Testis (tissue), 3 donors: ENCODE measurements around the gene DDX24. TPM values are rescaled to one million over a fixed set of nuclear protein-coding genes. Genes with fewer than 3 reads are reported as not detected.

ENCODE experiments used
- DNase-seq: peaks from one replicate; pipeline ENCODE4 v3.0.0-alpha.2; 2019
- H3K27ac ChIP-seq, 2 donors: fragments of 200-600 bp; sonication (generic); one replicate each; pipeline ENCODE4 v1.5.1; 2019
- H3K27me3 ChIP-seq: fragments of 200-600 bp; sonication (generic); one replicate; pipeline ENCODE4 v1.5.1; 2019
- H3K36me3 ChIP-seq: fragments of 200-600 bp; sonication (generic); one replicate; pipeline ENCODE4 v1.5.1; 2017; ENCODE audit warnings: low read depth; ENCODE audit errors: missing control alignments
- H3K4me1 ChIP-seq: fragments of 200-600 bp; sonication (generic); one replicate; pipeline ENCODE4 v1.5.1; 2019
- H3K4me3 ChIP-seq, 2 donors: fragments of 200-600 bp; sonication (generic); one replicate each; pipeline ENCODE4 v1.5.1; 2017 to 2019
- H3K9me3 ChIP-seq: fragments of 200-600 bp; sonication (generic); one replicate; pipeline ENCODE4 v1.5.1; 2017
- POLR2A ChIP-seq: fragments of 450-650 bp; IDR thresholded peaks from one replicate; pipeline ENCODE4 v1.6.1; 2017; ENCODE audit warnings: antibody characterized with exemption, mild to moderate bottlenecking, moderate library complexity
- WGBS, 2 donors: methylation state at CpG; one replicate each; pipeline ENCODE4 v1.1.5; 2018; 5-methylcytosine and 5-hydroxymethylcytosine counted together
- intact Hi-C: fragments of 100-400 bp; cut with DNase I; formaldehyde crosslinking; loops from one replicate; pipeline ENCODE4 v1.15.1; 2023; ENCODE audit warnings: low total_unique reads
- polyA plus RNA-seq: library from polyadenylated mRNA; stranded (reverse); fragments of 350-450 nt; fragmentation: Illumina TruSeq; extraction: RNeasy Lipid Tissue Mini Kit (QIAGEN cat#74804); gene quantifications from one replicate; pipeline ENCODE4 v1.2.3, GENCODE V29; 2014; ENCODE audit warnings: low read depth, low replicate concordance; ENCODE audit not compliant: insufficient read depth
- total RNA-seq, 2 donors: library from RNA; depleted of rRNA; stranded (reverse); fragments of >200 nt; gene quantifications; one replicate each; pipeline ENCODE4 v1.2.3, GENCODE V29; 2016
- TF ChIP-seq, protein P1 (sequence below), 3 experiments: fragments of 450-650 bp in 2 of 3; fragments of 200-600 bp in 1 of 3; sonication (generic) in 1 of 3; IDR thresholded peaks; one replicate each; pipeline ENCODE4 v1.5.1; 2016 to 2019; ENCODE audit warnings: antibody characterized with exemption in 3 of 3, mild to moderate bottlenecking in 2 of 3, moderate library complexity in 1 of 3

The DDX24 gene
- total and polyA plus RNA-seq, 3 donors from 2014 or later, result 378 to 485 (median 431) TPM

GRCh38 chr14:94009767-94010166 is 71.2 kb downstream of the DDX24 start:
- H3K4me3 ChIP-seq, result no peak overlapping the region
- no peaks in the 10 kb centered on the region for H3K27me3 ChIP-seq
- no peaks in the 10 kb centered on the region for H3K36me3 ChIP-seq
- 25 to 44% methylated on average over 4 of the region's 4 CpGs for WGBS, 2 donors
- TF ChIP-seq, protein P1, sequence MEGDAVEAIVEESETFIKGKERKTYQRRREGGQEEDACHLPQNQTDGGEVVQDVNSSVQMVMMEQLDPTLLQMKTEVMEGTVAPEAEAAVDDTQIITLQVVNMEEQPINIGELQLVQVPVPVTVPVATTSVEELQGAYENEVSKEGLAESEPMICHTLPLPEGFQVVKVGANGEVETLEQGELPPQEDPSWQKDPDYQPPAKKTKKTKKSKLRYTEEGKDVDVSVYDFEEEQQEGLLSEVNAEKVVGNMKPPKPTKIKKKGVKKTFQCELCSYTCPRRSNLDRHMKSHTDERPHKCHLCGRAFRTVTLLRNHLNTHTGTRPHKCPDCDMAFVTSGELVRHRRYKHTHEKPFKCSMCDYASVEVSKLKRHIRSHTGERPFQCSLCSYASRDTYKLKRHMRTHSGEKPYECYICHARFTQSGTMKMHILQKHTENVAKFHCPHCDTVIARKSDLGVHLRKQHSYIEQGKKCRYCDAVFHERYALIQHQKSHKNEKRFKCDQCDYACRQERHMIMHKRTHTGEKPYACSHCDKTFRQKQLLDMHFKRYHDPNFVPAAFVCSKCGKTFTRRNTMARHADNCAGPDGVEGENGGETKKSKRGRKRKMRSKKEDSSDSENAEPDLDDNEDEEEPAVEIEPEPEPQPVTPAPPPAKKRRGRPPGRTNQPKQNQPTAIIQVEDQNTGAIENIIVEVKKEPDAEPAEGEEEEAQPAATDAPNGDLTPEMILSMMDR (IDR thresholded peaks at IDR 0.05), result no peak
- no peak for TF ChIP-seq POLR2A
- no peak for DNase-seq
- intact Hi-C loops, result no loop called here
- no peak overlapping the region for H3K27ac ChIP-seq
- H3K9me3 ChIP-seq, result no peaks in the 10 kb centered on the region
- no peaks in the 10 kb centered on the region for H3K4me1 ChIP-seq

GRCh38 chr14:94008234-94008633 is 72.8 kb downstream of the DDX24 start:
- no peaks in the 10 kb centered on the region for H3K9me3 ChIP-seq
- H3K27ac ChIP-seq, result no peak overlapping the region
- H3K27me3 ChIP-seq, result no peaks in the 10 kb centered on the region
- DNase-seq, result no peak
- intact Hi-C loops, result no loop called here
- TF ChIP-seq, protein P1 (IDR thresholded peaks at IDR 0.05), result no peak
- no peak for TF ChIP-seq POLR2A
- H3K4me3 ChIP-seq, result no peak overlapping the region
- WGBS, 2 donors, result 77 to 95% methylated on average over 3 of the region's 3 CpGs
- no peaks in the 10 kb centered on the region for H3K4me1 ChIP-seq
- H3K36me3 ChIP-seq, result no peaks in the 10 kb centered on the region

- intact Hi-C loops, result no loop called here
Observed at GRCh38 chr14:94005324-94006073, 75.5 kb downstream of the DDX24 start.

DNA sequence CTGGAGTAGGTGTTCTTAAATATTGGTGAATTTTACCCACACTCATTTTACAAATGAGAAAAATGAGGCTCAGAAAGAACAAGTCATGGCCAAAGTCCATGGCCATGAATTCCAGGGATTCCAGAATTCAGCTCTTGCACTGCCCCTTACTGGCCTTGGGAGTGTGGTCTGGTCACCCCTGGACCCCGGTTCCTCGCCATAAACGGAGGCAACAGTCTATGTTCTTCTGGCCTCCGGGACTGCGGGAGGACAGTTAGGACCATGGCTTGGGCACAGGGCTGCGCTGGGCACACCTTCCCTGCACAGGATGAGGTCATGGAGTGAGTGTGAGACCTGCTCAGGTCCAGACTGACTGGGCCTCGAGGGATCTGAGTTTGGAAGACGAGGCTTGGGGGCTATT is 77.0 kb downstream of the DDX24 start:
- no peaks in the 10 kb centered on the region for H3K9me3 ChIP-seq
- TF ChIP-seq, protein P1 (IDR thresholded peaks at IDR 0.05), result no peak
- TF ChIP-seq POLR2A, result no peak
- no peak for DNase-seq
- H3K27me3 ChIP-seq, result no peaks in the 10 kb centered on the region
- WGBS, 2 donors, result 44 to 65% methylated on average over 6 to 8 of the region's 8 CpGs
- intact Hi-C loops, result loop anchor here (5.0 kb wide), 1 partner anchor 67 kb away; no protein-coding TSS in a partner anchor
- H3K4me3 ChIP-seq, result no peak overlapping the region
- H3K4me1 ChIP-seq, result peaks cover 9% of the 10 kb centered on the region
- no peaks in the 10 kb centered on the region for H3K36me3 ChIP-seq
- H3K27ac ChIP-seq, result no peak overlapping the region

More at GRCh38 chr14:94005324-94006073, 75.5 kb downstream of the DDX24 start:
- Histone ChIP-seq H3K36me3 (no peaks in the 10 kb centered on the region), H3K9me3 (no peaks in the 10 kb centered on the region), H3K27me3 (no peaks in the 10 kb centered on the region), H3K4me3 (no peak overlapping the region), H3K4me1 (peaks cover 9% of the 10 kb centered on the region), H3K27ac (no peak overlapping the region)
- no peak for DNase-seq
- 68 to 72% methylated on average over 14 of the region's 14 CpGs for WGBS, 2 donors
- TF ChIP-seq, protein P1 (IDR thresholded peaks at IDR 0.05), result peak in 1 of 3 experiments; percentile 23
- TF ChIP-seq POLR2A, result no peak

DNA sequence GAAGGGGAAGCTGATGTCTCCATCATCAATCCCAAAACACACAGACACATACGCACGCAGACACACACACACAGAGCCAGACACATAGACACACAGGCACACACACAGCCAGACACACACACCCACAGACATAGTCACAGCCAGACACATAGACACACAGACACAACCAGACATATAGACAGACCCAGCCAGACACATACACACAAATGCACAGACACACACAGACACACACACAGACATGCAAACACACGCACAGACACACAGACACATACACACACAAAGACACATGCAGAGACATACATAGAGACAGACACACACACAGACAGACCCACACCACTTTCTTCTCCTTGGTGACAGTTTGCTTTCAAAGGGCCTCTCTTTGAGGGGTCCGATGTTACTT is 77.6 kb downstream of the DDX24 start:
- no peaks in the 10 kb centered on the region for H3K36me3 ChIP-seq
- H3K4me3 ChIP-seq, result no peak overlapping the region
- TF ChIP-seq POLR2A, result no peak
- TF ChIP-seq, protein P1 (IDR thresholded peaks at IDR 0.05), result no peak
- no peak overlapping the region for H3K27ac ChIP-seq
- 71 to 90% methylated on average over 4 of the region's 4 CpGs for WGBS, 2 donors
- H3K27me3 ChIP-seq, result no peaks in the 10 kb centered on the region
- no peak for DNase-seq
- no peaks in the 10 kb centered on the region for H3K9me3 ChIP-seq
- intact Hi-C loops, result loop anchor here (5.0 kb wide), 1 partner anchor 66 kb away; no protein-coding TSS in a partner anchor
- H3K4me1 ChIP-seq, result peaks cover 9% of the 10 kb centered on the region
